Large intestine (tissue), 3 donors: Measurements from ENCODE around the gene PAX6. TPM values are rescaled to one million over a fixed set of nuclear protein-coding genes. Genes with fewer than 3 reads are reported as not detected.

ENCODE experiments used
- DNase-seq, 2 donors: peaks; one replicate each; pipeline versions ENCODE4 v3.0.0 to v3.0.0-alpha.2; 2013
- H3K27ac ChIP-seq: one replicate; pipeline ENCODE4 v1.5.1; 2013; ENCODE audit warnings: low read length
- H3K27me3 ChIP-seq: 2 replicates; pipeline ENCODE4 v1.6.1; 2013; ENCODE audit warnings: low read length; ENCODE audit not compliant: control insufficient read depth, insufficient read depth
- H3K36me3 ChIP-seq: 2 replicates; pipeline ENCODE4 v1.6.1; 2013; ENCODE audit warnings: low read length; ENCODE audit not compliant: control insufficient read depth, insufficient read depth
- H3K4me1 ChIP-seq: one replicate; pipeline ENCODE4 v1.6.1; 2013; ENCODE audit warnings: low read length; ENCODE audit not compliant: control insufficient read depth, insufficient read depth
- H3K4me3 ChIP-seq: one replicate; pipeline ENCODE4 v1.5.1; 2013; ENCODE audit warnings: low read length
- H3K9me3 ChIP-seq: one replicate; pipeline ENCODE4 v1.6.1; 2013; ENCODE audit warnings: mild to moderate bottlenecking, low read depth, low read length, moderate library complexity; ENCODE audit not compliant: control insufficient read depth
- WGBS: methylation state at CpG from one replicate; pipeline ENCODE4 v1.1.5; 2013; ENCODE audit warnings: low lambda C conversion rate; ENCODE audit not compliant: insufficient coverage; 5-methylcytosine and 5-hydroxymethylcytosine counted together
- polyA plus RNA-seq: library from polyadenylated mRNA; unstranded; fragments of 120-200 nt; gene quantifications from one replicate; pipeline ENCODE4 v1.2.1, GENCODE V29; 2013

PAX6 gene
- polyA plus RNA-seq, 1 donor, result 6.7 TPM

DNA sequence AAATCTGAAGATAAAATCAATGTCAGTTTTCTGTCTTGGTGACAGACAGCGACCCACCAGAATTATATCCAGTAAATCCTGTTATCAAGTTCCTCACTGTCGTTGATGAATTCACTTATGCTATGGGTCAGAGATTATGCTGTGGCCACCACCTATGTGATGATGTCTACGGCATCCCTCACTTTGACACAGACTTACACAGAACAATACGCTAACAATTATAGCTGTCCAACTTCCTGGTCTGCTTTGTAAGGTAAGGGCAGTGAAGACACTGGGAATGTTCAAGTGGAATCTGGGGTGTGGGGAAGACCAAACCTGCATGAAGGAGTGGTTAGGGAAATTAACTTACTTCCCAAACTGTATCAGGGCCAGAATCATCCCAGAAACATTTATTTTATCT is 19.3 kb upstream of the PAX6 start:
- no CpG with 5 or more reads among the region's 4 CpGs for WGBS
- H3K27me3 ChIP-seq, result peaks cover 83% of the 10 kb centered on the region
- no peaks in the 10 kb centered on the region for H3K36me3 ChIP-seq

DNA sequence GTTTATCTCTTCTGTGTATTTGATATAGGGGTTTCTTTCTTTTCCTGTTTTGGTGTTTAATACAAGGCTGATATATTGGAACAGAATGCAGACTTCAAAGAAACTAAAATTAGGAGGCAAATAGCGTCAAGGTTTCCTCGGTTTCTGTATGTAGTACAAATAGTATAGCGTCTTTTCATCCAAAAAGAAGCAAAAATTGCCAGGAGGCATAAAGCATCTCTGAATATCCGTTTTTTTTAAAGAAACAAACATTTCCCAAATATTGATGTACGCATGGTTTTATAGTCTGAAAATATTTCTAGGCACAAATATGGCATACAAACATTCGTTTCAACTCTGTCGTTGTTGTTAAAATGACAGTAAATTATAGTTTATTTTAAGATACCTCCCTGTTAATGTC is 17.1 kb upstream of the PAX6 start:
- 10% methylated on average over 2 of the region's 7 CpGs for WGBS
- H3K4me3 ChIP-seq, result no peak overlapping the region
- no peak overlapping the region for H3K27ac ChIP-seq
- H3K27me3 ChIP-seq, result peaks cover 90% of the 10 kb centered on the region
- no peaks in the 10 kb centered on the region for H3K36me3 ChIP-seq
- no peak for DNase-seq
- peaks cover 18% of the 10 kb centered on the region for H3K9me3 ChIP-seq
- H3K4me1 ChIP-seq, result no peaks in the 10 kb centered on the region

More for the DNA sequence above, 19.3 kb upstream of the PAX6 start:
- Histone ChIP-seq H3K9me3 (peaks cover 8% of the 10 kb centered on the region), H3K4me1 (no peaks in the 10 kb centered on the region), H3K27ac (no peak overlapping the region), H3K4me3 (no peak overlapping the region)
- no peak for DNase-seq

DNA sequence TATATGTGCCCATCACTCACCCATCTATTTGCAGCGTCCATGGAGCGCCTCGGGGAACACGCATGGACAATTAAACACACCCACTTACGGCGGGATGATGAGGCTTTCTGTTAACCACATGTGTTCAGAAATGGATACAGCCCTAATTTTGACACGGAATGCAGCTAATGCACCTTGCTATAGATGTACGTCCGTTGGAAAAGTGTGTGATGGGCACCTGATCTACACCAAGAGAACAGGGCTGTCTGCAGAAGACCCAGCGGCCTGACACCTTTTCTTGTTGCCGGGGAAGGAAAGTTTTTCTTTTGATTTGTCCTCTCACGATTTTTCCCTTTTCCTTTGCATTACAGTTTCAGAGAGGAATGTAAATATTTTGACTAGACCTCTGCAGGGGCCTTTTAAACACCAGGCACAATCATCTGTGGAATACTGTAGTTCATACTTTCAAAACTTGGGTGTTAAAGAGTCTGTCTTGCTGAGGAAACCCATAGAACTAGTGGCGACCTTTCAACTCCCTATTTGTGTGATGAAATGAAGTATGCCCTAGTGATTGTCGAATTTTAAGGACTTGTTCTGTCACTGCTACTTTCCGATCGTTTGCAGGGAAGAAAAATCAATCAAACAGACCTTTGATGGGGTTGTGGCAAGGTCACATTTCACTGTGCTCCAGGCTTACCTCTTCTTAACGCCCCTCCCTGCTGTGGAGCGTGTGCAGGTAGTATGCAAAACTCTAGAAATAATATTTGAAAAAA is 16.5 kb upstream of the PAX6 start:
- no peaks in the 10 kb centered on the region for H3K36me3 ChIP-seq
- H3K27me3 ChIP-seq, result peaks cover 92% of the 10 kb centered on the region
- no peak for DNase-seq
- WGBS, result no CpG with 5 or more reads among the region's 18 CpGs
- no peak overlapping the region for H3K4me3 ChIP-seq
- no peak overlapping the region for H3K27ac ChIP-seq
- H3K9me3 ChIP-seq, result peaks cover 18% of the 10 kb centered on the region
- H3K4me1 ChIP-seq, result no peaks in the 10 kb centered on the region

DNA sequence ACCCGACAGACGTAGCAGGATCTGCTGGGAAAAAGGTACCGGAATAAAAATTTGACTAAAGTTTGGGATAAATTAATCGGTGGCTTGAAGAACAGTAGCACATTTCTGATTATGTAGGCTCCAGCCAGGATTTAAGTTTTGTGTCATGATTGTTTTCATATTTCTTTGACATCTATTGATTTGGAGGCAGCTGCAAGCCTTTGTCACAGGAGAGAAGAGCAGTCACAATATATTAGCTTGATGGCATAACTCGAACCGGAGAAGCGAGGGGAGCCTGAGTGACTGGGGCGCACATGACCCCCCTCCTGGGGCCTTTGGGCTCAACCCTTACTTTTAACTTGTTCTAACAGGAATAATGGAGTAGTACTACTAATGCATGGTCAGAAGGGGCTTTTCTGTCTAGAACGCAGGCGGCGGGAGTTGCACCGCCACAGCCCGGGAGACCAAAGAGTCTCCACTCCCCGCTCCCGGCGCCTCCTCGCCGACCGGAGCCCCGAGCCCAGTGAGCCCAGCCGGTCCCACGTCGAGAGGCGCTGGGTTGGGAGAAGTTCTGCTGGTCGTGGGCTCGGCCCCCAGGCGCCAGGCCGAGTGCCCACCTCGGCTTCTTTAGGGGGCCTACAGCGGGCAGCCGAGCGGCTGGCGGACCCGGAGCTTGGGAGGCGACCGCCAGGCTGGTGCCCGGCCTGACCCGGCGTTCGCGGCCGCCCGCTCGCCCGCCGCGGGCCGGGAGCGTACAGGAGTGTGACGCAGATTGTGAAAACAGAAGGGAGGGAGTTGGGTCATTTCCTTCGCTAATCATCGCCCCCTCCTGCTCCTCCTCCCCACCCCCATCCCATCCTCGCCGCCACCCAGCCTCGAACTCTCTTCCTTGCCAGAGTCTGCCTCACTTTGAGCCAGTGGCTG is 15.7 kb upstream of the PAX6 start:
- 18% methylated on average over 4 of the region's 55 CpGs for WGBS
- Histone ChIP-seq H3K4me3 (no peak overlapping the region), H3K36me3 (no peaks in the 10 kb centered on the region), H3K27ac (no peak overlapping the region), H3K9me3 (peaks cover 18% of the 10 kb centered on the region), H3K27me3 (peaks cover 93% of the 10 kb centered on the region), H3K4me1 (no peaks in the 10 kb centered on the region)
- DNase-seq, result no peak

DNA sequence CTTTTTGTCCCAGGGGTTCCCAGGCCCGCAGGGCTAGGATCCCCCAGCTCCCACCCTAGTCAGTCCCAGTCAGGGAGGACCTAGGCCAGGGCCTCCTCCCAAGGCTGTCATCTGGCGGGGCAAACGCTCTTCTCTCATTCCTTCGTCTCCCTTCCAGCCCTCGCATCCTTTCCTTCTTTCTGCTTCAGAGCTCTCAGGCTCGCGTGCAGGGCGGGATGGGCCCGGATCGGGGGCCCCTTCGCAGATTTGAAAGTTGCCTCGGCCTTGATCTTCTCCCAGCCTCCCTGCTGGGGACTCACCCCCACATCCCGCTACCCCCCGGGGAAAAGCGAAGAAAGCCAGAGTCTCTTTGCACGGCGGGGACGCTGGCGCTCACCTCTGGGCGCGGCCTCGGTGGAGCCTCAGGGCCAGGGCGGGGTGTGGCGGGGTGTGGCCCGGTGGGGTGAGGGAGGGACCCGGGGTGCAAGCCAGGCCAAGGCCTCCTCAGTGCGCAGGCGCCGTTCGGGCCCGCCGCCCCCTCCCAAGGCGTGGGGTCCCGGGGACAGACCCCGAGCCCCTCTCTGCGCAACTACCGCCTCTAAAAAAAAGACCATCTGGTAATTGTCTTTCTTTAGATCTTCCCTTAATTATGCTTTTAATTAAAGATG is 14.8 kb upstream of the PAX6 start:
- no peak overlapping the region for H3K4me3 ChIP-seq
- no peaks in the 10 kb centered on the region for H3K4me1 ChIP-seq
- no CpG with 5 or more reads among the region's 37 CpGs for WGBS
- DNase-seq, result no peak
- no peaks in the 10 kb centered on the region for H3K36me3 ChIP-seq
- H3K27ac ChIP-seq, result no peak overlapping the region
- H3K27me3 ChIP-seq, result peaks cover 94% of the 10 kb centered on the region
- H3K9me3 ChIP-seq, result peaks cover 18% of the 10 kb centered on the region

DNA sequence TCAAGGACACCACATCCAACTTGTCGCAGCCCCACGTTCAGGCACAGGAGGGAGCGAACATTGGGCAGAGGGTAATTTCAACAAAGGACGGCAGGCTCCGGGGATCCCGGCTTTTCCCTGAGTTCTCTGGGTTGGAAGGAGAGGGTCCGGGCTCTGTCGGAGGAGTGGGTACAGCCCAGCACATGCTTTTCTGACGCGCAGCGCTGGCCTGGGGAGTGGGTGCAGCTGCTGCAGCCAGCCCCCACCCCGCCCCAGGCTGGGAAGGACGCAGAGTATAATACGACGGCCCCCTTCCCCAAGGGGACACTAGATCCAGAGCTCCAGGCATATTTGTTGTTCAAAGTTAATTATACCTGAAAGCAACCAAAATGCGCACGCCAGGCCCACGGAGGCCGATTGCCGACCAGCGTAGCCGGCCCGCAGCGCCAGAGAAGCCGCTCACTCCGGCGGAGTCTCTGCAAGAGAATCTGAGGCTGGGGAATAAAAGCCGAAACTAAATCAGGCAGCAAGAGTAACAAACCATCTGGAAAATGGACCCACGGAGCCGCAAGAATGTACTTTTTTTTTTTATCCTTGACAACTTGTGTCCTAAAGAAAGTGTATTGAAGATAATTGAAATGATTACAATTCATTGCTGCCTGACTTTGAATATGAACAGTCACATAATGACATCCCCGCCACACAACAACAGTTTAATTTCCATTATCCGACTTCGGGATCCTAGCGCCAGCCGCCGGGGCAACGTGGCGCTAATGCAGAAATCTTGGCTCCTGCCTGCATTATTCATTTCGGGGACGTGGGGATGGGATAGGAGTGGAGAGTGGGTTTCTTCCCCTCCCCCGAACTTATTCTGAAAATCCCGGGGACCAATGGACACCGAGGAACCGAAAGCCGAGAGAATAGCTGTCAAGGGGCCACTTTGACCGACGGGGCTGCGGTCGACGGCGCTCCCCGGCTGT is 14.0 kb upstream of the PAX6 start:
- Histone ChIP-seq H3K36me3 (no peaks in the 10 kb centered on the region), H3K4me3 (no peak overlapping the region), H3K9me3 (peaks cover 22% of the 10 kb centered on the region), H3K27me3 (peaks cover 98% of the 10 kb centered on the region), H3K27ac (no peak overlapping the region), H3K4me1 (no peaks in the 10 kb centered on the region)
- 0% methylated on average over 2 of the region's 52 CpGs for WGBS
- DNase-seq, result no peak

DNA sequence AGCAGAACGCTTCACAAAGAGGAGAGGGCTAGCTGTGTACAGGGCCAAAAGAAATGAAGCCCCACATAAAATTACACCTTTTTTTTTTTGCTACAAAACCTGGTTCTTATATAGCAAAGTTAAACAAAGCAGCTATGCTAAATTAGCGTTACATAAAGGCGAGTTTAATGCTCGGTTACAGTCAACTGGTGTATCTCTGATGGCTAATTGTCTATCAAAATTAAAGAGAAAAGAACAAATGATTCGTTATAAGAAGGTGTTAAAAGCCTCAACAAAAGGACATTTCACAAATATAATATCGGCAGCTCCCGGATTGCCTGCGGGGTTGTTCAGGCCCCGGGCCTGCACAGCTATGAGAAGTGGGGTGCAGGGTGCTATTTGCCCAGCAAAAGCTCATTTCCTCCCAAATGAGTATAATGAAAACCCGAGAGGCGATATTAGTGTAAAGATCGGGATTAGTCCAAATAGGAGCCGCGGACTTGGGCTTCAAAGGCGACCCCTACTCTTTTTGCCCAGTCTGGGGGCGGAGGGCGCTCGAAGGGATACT is 13.3 kb upstream of the PAX6 start:
- H3K4me1 ChIP-seq, result no peaks in the 10 kb centered on the region
- peaks cover 26% of the 10 kb centered on the region for H3K9me3 ChIP-seq
- H3K27ac ChIP-seq, result no peak overlapping the region
- no peaks in the 10 kb centered on the region for H3K36me3 ChIP-seq
- no CpG with 5 or more reads among the region's 18 CpGs for WGBS
- H3K4me3 ChIP-seq, result no peak overlapping the region
- H3K27me3 ChIP-seq, result peaks cover 98% of the 10 kb centered on the region
- no peak for DNase-seq

DNA sequence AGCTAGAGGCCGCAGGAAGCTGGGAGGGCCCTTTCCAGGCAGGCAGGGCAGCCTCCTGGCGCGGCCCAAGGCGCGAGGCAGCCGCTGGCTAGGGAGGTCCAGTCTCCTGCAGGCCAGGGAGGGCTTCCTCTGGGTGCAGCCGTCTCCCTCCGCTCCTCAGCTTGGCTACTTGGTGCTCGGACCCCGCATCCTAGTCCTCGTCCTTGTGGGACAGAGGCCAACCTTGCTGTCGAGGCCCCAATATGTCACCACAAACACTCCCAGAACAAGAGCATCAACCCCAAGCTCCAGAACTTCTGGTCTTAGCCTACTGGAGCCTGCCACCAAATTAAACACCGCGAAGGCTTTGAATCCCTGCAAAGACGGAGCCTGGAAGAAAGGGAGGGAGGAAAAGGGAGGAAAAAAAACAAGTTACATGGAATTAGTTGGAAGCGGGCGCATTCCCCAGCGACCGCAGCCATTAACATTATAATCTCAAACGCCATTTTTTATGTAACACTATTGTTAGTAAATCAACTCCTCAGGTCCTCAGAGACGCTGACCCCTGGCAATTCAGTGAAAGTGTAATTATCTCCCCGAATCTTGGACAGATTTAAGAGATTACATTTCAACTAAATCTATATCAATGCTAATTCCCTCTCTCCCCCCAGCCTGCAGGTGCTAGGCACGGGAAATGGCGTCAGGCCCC is 12.7 kb upstream of the PAX6 start:
- H3K4me1 ChIP-seq, result no peaks in the 10 kb centered on the region
- peaks cover 99% of the 10 kb centered on the region for H3K27me3 ChIP-seq
- no peak overlapping the region for H3K27ac ChIP-seq
- no peak for DNase-seq
- no peaks in the 10 kb centered on the region for H3K36me3 ChIP-seq
- H3K9me3 ChIP-seq, result peaks cover 30% of the 10 kb centered on the region
- WGBS, result no CpG with 5 or more reads among the region's 24 CpGs
- H3K4me3 ChIP-seq, result no peak overlapping the region

DNA sequence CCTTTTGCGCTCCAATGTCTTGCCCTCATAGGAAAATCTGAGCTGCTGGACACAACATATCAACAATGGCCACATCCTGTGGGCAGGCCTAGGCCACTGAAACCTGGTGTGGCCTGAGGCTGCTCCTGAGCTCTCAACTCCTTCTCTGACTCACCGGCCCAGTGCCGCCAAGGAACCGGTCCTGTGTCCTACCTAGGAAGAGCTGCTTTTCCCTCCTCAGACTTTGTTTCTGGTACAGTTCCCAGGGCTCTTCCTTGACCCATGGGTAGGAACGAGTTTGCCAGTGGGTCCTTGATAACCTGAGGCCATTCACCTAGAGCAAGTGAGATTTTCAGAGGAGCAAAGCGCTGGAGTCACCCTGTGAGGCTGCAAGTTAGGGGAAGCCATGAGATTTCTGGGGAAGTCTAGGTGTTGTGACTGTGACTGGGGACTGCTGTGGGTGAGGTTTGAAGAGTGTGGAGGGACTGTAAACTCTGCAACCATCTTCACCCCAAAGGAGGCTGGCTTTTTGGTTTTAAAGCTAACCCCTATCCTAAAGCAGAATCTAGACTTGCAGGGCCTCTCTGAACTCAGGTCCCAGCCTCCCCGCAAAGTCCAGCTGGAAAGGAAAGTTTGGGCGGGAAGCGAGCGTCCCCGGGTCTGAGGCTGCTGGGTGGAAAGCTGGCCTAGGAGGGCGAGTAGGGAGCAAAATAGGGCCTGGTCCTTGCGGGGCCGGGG is 12.0 kb upstream of the PAX6 start:
- DNase-seq, result no peak
- peaks cover 31% of the 10 kb centered on the region for H3K9me3 ChIP-seq
- H3K27ac ChIP-seq, result no peak overlapping the region
- no CpG with 5 or more reads among the region's 14 CpGs for WGBS
- H3K4me1 ChIP-seq, result peaks cover under 1% of the 10 kb centered on the region
- H3K36me3 ChIP-seq, result no peaks in the 10 kb centered on the region
- H3K4me3 ChIP-seq, result no peak overlapping the region
- peaks cover 99% of the 10 kb centered on the region for H3K27me3 ChIP-seq
